Ovary (tissue), 9 donors: ENCODE results near the gene PTPRJ. TPM values are rescaled to one million over a fixed set of nuclear protein-coding genes. Genes with fewer than 3 reads are reported as not detected.
"Not testable (repeated sequence)": the region's sequence is repeated elsewhere in the genome, so short reads cannot be mapped to it uniquely, and the experiment has no call there.

Source experiments
- DNase-seq, 5 donors: peaks; one replicate each; pipeline ENCODE4 v3.0.0-alpha.2; 2019 to 2020
- H3K27ac ChIP-seq, 2 donors: fragments of 200-600 bp; one replicate each; pipeline versions ENCODE4 v1.5.1 to v1.8.0; 2019 to 2022
- H3K27me3 ChIP-seq: fragments of 200-600 bp; one replicate; pipeline ENCODE4 v1.8.0; 2022
- H3K36me3 ChIP-seq: fragments of 200-600 bp; sonication (generic); one replicate; pipeline ENCODE4 v1.5.1; 2019
- H3K4me1 ChIP-seq: one replicate; pipeline ENCODE4 v1.8.1; 2013; ENCODE audit warnings: mild to moderate bottlenecking, moderate library complexity; ENCODE audit not compliant: insufficient read depth
- H3K4me3 ChIP-seq: fragments of 200-600 bp; sonication (generic); one replicate; pipeline ENCODE4 v1.5.1; 2017
- H3K9me3 ChIP-seq, 2 donors: fragments of 200-600 bp in 1 of 2; sonication (generic) in 1 of 2; one replicate each; pipeline versions ENCODE4 v1.5.1 to v1.8.1; 2013 to 2019; ENCODE audit warnings: mild to moderate bottlenecking in 1 of 2, moderate library complexity in 1 of 2
- CTCF ChIP-seq, 3 donors: fragments of 450-650 bp in 2 of 3; fragments of 200-600 bp in 1 of 3; IDR thresholded peaks; one replicate each; pipeline versions ENCODE4 v1.5.1 to v1.8.0; 2016 to 2022; ENCODE audit warnings: antibody characterized with exemption in 3 of 3, mild to moderate bottlenecking in 1 of 3
- EP300 ChIP-seq: sonication (generic); formaldehyde crosslinking; IDR thresholded peaks from one replicate; pipeline ENCODE4 v1.6.1; 2017; ENCODE audit warnings: antibody characterized with exemption
- POLR2A ChIP-seq: fragments of 450-650 bp; IDR thresholded peaks from one replicate; pipeline ENCODE4 v1.6.1; 2017; ENCODE audit warnings: antibody characterized with exemption, mild to moderate bottlenecking, moderate library complexity
- WGBS, 3 donors: extraction: QIAGEN DNeasy Blood & Tissue Kit in 1 of 3; methylation state at CpG; one replicate each; pipeline versions ENCODE4 v1.1.5 to v1.1.7; 2013 to 2017; 5-methylcytosine and 5-hydroxymethylcytosine counted together
- intact Hi-C, 4 donors: fragments of 100-400 bp; cut with DNase I; formaldehyde crosslinking; loops; one replicate each; pipeline versions ENCODE4 v1.11.0 to v1.15.1; 2022 to 2023
- polyA plus RNA-seq, 2 donors: library from polyadenylated mRNA; stranded (reverse); fragments of 200-250 nt in 1 of 2; fragments of 350-450 nt in 1 of 2; fragmentation: Illumina TruSeq in 1 of 2; extraction: RNeasy Lipid Tissue Mini Kit (QIAGEN cat#74804) in 1 of 2; gene quantifications; one replicate each; pipeline ENCODE4 v1.2.3, GENCODE V29; 2013 to 2014
- total RNA-seq, 7 donors: library from RNA; depleted of rRNA in 2 of 7; stranded (reverse); fragments of >200 nt in 2 of 7; fragmentation: NEBNext Ultra II Directional in 3 of 7; extraction: Animal tissue kit (Norgen Biotek cat#: 25700) in 3 of 7; gene quantifications; one replicate each; pipeline versions ENCODE4 v1.1.0 to v1.2.4, GENCODE V29; 2016 to 2023
- donor health status: DM: no; HTN: no; CAD: no; lungs with moderate emphysema.
- donor health status: DM: no; HTN: no; CAD: no.
- donor health status: Bipolar disorder and iron deficiency.
- donor health status: DM: yes; HTN: yes; CAD: no.
- donor health status: DM: no; HTN: no; CAD: no.
- donor health status: DM: yes; HTN: yes; CAD: no.

Gene PTPRJ
- total and polyA plus RNA-seq, 9 donors: 1.6 to 16.1 (median 5.5) TPM

GRCh38 chr11:48022445-48022844 lies 42.1 kb downstream of the PTPRJ start:
- Histone ChIP-seq H3K36me3 (no peaks in the 10 kb centered on the region), H3K4me1 (no peaks in the 10 kb centered on the region), H3K27me3 (no peaks in the 10 kb centered on the region), H3K4me3 (no peak overlapping the region), H3K9me3 (no peaks in the 10 kb centered on the region), H3K27ac (no peak overlapping the region)
- TF ChIP-seq CTCF (IDR thresholded peaks at IDR 0.05) (no peak), EP300 (no peak), POLR2A (no peak)
- DNase-seq: no peak
- intact Hi-C loops: no loop called here
- 83 to 93% (median 85%) methylated on average over 4 of the region's 4 CpGs for WGBS, 3 donors

GRCh38 chr11:48023608-48024007 lies 43.2 kb downstream of the PTPRJ start:
- H3K9me3 ChIP-seq, H3K4me1 ChIP-seq, H3K27me3 ChIP-seq, H3K36me3 ChIP-seq, DNase-seq, intact Hi-C loops, H3K4me3 ChIP-seq, H3K27ac ChIP-seq: not testable (repeated sequence)
- 90 to 99% (median 97%) methylated on average over 7 of the region's 7 CpGs for WGBS, 3 donors

GRCh38 chr11:48024635-48025071 lies 44.3 kb downstream of the PTPRJ start:
- no peak overlapping the region for H3K27ac ChIP-seq
- peaks cover 1% of the 10 kb centered on the region for H3K4me1 ChIP-seq
- H3K4me3 ChIP-seq: no peak overlapping the region
- no peak for DNase-seq
- intact Hi-C loops: no loop called here
- H3K36me3 ChIP-seq: no peaks in the 10 kb centered on the region
- TF ChIP-seq CTCF (IDR thresholded peaks at IDR 0.05) (no peak), EP300 (no peak), POLR2A (no peak)
- no peaks in the 10 kb centered on the region for H3K9me3 ChIP-seq
- WGBS, 3 donors: 85 to 90% (median 87%) methylated on average over 5 of the region's 5 CpGs
- H3K27me3 ChIP-seq: no peaks in the 10 kb centered on the region

- 90 to 94% (median 92%) methylated on average over 9 of the region's 9 CpGs for WGBS, 3 donors
- H3K27me3 ChIP-seq: no peaks in the 10 kb centered on the region
- TF ChIP-seq POLR2A (no peak), EP300 (no peak), CTCF (IDR thresholded peaks at IDR 0.05) (no peak)
- peaks cover 1% of the 10 kb centered on the region for H3K4me1 ChIP-seq
- no peak overlapping the region for H3K27ac ChIP-seq
- DNase-seq: no peak
- no peaks in the 10 kb centered on the region for H3K9me3 ChIP-seq
- H3K4me3 ChIP-seq: no peak overlapping the region
- no peaks in the 10 kb centered on the region for H3K36me3 ChIP-seq
- intact Hi-C loops: no loop called here
Observed at GRCh38 chr11:48025293-48025983, 45.1 kb downstream of the PTPRJ start.

GRCh38 chr11:48025984-48026340 lies 45.6 kb downstream of the PTPRJ start:
- TF ChIP-seq CTCF (IDR thresholded peaks at IDR 0.05): no peak
- no peak for TF ChIP-seq EP300
- TF ChIP-seq POLR2A: no peak
- intact Hi-C loops: no loop called here
- Histone ChIP-seq H3K27me3 (no peaks in the 10 kb centered on the region), H3K4me1 (peaks cover 1% of the 10 kb centered on the region), H3K27ac (no peak overlapping the region), H3K4me3 (no peak overlapping the region), H3K9me3 (no peaks in the 10 kb centered on the region), H3K36me3 (no peaks in the 10 kb centered on the region)
- DNase-seq: no peak
- 72 to 83% (median 76%) methylated on average over 3 of the region's 3 CpGs for WGBS, 3 donors
